Suppressor macrophage treated with lipopolysaccharide for 1 hour (primary cell): ENCODE measurements around the gene IFIT1B.
"Not testable (repeated sequence)": the region's sequence is repeated elsewhere in the genome, so short reads cannot be mapped to it uniquely, and the experiment has no call there.

Source experiments
- DNase-seq, 3 donors: peaks; one replicate each; pipeline ENCODE4 v3.0.0-alpha.2; 2020 to 2022

The IFIT1B gene

DNA sequence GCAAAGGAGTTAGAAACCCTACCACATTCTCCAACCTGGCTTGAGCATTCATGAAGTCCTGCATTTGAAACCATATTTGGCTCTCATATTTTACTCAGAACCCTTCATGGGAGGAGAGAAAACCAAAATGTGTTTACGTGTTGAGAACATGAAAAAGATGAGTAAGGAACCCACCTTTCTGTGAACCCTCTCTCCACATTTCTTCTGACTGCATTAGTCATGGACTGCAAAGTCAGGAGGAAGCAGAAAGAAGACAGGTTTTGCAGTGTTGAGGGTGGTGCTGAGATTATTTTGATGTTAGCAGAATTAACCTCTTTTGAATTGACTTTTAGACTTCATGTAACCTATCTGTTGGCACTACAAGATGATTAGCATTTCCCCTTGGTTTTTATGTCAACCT lies 4.9 kb downstream of the IFIT1B start:
- no peak for DNase-seq

DNA sequence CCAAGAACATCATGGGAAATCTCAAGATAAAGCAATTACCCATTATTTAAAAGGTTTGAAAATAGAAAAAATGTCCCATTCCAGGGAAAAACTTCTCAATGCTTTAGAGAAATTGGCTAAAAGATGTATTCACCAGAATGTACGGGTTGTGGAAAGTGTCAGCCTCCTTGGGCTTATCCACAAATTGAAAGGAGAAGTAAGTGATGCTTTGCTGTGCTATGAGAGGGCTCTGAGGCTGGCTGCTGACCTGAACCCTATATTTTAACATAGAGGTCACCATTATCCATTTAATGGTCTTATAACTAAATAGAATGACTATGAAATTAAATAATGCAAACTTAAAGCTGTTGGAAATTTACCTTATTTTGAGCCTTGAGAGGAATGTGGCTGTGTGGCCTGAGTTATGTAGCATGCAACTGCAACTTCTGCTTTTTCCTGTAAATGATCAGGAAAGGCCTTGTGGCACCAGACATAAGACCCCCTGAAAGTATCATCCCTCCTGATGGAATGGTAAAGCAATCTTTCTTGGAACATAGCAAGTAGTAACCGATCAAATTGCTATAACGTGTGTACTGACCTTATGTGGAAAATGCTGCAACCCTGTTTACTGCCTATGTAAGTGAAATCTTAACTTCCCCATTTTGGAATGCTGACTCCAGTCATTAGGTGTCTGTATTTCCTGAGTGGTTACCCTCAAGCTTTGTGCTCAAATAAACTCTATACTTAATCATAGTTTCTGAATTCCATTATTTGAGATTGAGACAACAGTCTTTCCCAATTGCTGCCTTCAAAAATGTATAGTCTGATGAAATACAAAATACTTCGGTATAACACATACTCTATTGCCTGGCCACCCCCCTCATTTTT lies 6.9 kb downstream of the IFIT1B start:
- peak; percentile 72 to 88 (median 85) for DNase-seq

GRCh38 chr10:89388806-89389205 lies 10.9 kb downstream of the IFIT1B start:
- no peak for DNase-seq

DNA sequence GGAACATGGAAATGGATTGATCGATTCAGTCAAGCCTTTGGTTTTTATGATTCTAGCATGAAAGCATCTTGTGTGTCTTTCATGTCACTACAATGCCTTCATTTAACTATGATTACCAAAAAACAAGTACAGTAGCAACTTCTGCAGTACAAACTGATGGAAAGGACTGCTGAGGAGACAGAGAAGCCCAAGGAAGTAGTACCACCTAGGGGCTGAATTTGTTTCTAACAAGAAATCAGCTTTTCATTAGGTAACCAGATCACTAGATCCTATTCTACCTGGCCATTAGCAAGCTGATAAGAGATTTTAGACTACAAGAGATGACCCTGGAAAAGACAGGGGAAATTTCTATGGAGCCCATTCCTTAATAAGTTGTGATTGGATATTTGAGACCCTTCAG lies 11.4 kb downstream of the IFIT1B start:
- peak in 1 of 3 donors; percentile 40 for DNase-seq

- no peak for DNase-seq
Observed at GRCh38 chr10:89390476-89391225, 12.8 kb downstream of the IFIT1B start.

DNA sequence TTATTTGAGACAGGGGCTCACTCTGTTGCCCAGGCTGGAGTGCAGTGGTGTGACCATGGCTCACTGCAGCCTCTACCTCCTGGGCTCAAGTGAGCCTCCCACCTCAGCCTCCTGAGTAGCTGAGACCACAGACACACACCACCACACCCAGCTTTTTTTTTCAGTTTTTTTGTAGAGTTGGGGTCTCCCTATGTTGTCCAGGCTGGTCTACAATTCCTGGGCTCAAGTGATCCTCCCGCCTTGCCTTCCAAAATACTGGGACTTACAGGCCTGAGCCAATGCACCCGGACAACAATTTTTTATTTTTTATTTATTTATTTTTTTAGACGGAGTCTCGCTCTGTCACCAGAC lies 13.3 kb downstream of the IFIT1B start:
- DNase-seq = not testable (repeated sequence)

DNA sequence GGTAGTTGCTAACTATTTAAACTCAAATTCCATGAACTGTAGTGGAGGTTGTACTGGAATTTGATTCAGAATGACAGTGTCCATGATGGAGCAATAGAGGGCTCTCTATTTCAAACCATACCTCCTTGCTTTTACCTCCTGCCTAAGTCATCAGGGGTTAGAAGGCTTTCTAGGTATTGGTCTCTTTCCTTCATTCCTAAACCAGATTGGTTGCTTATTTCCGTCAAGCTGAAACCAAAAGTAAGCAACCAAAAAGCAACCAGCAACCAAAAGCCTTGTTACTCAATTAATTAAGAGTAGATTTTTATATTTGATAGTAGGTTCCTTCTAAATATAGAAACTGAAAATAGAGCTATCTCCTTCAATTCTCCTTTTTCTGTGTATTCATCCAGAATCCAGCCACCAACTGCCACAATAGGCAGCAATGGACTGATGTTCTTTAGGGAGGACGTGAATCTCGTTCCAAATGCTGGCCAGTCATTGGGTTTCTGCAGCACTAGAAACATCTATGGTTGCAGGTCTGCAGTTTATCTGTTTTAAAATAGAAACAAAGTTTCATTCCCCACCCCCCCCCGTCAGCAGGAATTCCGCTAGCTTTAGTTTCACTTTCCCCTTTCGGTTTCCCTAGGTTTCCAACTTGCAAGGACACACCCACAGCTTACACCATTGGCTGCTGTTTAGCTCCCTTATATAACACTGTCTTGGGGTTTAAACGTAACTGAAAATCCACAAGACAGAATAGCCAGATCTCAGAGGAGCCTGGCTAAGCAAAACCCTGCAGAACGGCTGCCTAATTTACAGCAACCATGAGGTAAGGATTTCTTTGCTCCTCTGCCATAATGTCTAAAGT lies 14.3 kb downstream of the IFIT1B start, which contains the start of gene IFIT1:
TSS of gene IFIT1 (plus strand) at position 717 of the 850 bp plus-strand sequence. CDS start at position 807, 90 bp downstream.
- DNase-seq = peak; percentile 88 to 97 (median 96)

- peak in 1 of 3 donors; percentile 38 for DNase-seq
Observed at GRCh38 chr10:89392974-89393373, 15.1 kb downstream of the IFIT1B start.

DNA sequence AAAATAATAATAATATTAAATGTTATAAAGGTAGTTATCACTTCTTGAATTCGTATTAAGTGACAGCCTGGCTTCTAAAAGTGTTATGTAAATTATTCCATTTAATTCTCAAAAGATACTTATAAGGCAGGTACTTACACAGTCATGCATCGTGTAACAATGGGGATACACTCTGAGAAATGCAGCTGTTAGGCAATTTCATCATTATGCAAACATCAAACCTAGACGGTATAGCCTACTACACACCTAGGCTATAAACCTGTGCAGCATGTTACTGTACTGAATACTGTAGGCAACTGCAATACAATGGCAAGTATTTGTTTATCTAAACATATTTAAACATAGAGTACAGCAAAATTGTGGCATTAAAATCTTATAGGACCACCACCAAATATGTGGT lies 16.0 kb downstream of the IFIT1B start:
- DNase-seq = no peak

- DNase-seq = no peak
Observed at GRCh38 chr10:89395141-89395540, 17.3 kb downstream of the IFIT1B start.

DNA sequence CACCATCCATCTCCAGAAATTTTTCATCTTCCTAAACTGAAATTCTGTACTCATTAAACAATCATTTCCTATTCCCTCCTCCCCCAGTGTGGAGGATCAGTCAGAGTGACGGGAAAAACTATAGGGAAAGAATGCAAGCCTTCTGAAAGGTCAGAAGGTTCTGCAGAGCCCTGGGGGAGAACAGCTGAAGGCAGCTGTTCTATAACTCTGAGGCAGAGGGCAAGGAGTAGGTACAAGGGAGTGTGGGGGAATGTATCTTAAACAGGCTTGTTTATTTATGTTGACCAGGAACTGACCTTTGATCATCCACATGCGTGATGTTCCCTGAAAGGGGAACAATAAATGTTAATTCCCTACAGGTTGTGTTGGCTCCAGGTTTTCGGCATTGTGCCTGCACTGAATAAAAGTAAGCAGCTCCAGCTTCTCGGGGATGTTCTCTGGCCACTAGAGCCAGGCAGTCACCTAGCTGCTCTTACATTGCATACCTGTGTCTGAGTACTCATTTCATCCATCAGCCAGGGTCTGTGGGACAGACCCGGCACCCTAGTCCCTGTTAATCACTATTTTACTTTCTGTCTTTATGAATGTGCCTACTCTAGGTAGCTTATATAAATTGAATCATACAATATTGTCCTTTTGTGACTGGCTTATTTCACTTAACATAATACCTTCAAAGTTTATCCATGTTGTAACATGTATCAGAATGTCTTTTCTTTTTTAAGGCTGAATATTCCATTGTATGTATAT lies 20.3 kb downstream of the IFIT1B start:
- no peak for DNase-seq

GRCh38 chr10:89399956-89400355 lies 22.1 kb downstream of the IFIT1B start:
- DNase-seq = peak; percentile 47 to 89 (median 48)

DNA sequence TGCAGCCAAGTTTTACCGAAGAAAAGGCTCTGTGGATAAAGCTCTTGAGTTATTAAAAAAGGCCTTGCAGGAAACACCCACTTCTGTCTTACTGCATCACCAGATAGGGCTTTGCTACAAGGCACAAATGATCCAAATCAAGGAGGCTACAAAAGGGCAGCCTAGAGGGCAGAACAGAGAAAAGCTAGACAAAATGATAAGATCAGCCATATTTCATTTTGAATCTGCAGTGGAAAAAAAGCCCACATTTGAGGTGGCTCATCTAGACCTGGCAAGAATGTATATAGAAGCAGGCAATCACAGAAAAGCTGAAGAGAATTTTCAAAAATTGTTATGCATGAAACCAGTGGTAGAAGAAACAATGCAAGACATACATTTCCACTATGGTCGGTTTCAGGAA lies 25.2 kb downstream of the IFIT1B start:
- no peak for DNase-seq

- DNase-seq = no peak
Observed at GRCh38 chr10:89404104-89405047, 26.5 kb downstream of the IFIT1B start.

- not testable (repeated sequence) for DNase-seq
Observed at GRCh38 chr10:89406178-89406577, 28.3 kb downstream of the IFIT1B start.

- DNase-seq = not testable (repeated sequence)
Observed at GRCh38 chr10:89407792-89408191, 29.9 kb downstream of the IFIT1B start.

- not testable (repeated sequence) for DNase-seq
Observed at GRCh38 chr10:89409282-89409681, 31.4 kb downstream of the IFIT1B start.

GRCh38 chr10:89410551-89410950 lies 32.7 kb downstream of the IFIT1B start:
- DNase-seq = peak; percentile 76 to 88 (median 80)

DNA sequence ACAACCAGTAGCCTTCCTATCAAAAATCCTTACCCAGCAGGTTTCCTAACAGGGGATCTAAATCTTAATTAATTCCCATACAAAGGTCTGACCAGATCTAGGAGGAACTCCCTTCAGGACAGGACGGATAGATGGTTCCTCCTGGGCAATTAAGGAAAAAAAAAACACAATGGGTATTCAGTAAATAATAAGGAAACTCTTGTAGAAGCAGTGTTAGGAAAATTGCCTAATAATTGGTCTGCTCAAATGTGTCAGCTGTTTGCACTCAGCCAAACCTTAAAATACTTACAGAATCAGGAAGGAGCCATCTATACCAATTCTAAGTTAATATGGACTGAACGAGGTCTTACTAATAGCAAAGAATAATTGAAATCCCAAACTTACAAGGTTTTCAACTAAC lies 33.3 kb downstream of the IFIT1B start:
- peak in 2 of 3 donors; percentile 51 to 66 for DNase-seq

DNA sequence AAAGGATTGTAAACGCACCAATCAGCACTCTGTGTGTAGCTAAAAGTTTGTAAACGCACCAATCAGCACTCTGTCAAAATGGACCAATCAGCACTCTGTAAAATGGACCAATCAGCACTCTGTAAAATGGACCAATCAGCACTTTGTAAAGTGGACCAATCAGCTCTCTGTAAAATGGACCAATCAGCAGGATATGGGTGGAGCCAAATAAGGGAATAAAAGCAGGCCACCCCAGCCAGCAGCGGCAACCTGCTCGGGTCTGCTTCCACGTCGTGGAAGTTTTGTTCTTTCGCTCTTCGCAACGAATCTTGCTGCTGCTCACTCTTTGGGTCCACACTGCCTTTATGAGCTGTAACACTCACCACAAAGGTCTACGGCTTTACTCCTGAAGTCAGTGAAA lies 34.4 kb downstream of the IFIT1B start:
- DNase-seq = peak in 2 of 3 donors; percentile 46 to 61

- DNase-seq = no peak
Observed at GRCh38 chr10:89413398-89413912, 35.6 kb downstream of the IFIT1B start.
